Measurements from ENCODE around the gene AKTIP.

The AKTIP gene

GRCh38 chr16:53506254-53506653 is 3.2 kb upstream of the AKTIP start:
- no peak for TF ChIP-seq CTCF (IDR thresholded peaks at IDR 0.05; ENCODE audit: low read depth, low read length, missing control alignments)
- H3K4me3 ChIP-seq (ENCODE audit: low read depth, low read length), result no peak overlapping the region
- no peak for DNase-seq (ENCODE audit: low read depth)

GRCh38 chr16:53504665-53505064 is 1.7 kb upstream of the AKTIP start:
- no peak for TF ChIP-seq CTCF (IDR thresholded peaks at IDR 0.05; ENCODE audit: low read depth, low read length, missing control alignments)
- DNase-seq (ENCODE audit: low read depth), result no peak
- peak overlapping the region; percentile 91; the same call in 1 of the 2 replicates for H3K4me3 ChIP-seq (ENCODE audit: low read depth, low read length)

GRCh38 chr16:53503991-53504663 is 1.1 kb upstream of the AKTIP start:
- peak overlapping the region; percentile 91 for H3K4me3 ChIP-seq (ENCODE audit: low read depth, low read length)
- no peak for TF ChIP-seq CTCF (IDR thresholded peaks at IDR 0.05; ENCODE audit: low read depth, low read length, missing control alignments)
- no peak for DNase-seq (ENCODE audit: low read depth)

DNA sequence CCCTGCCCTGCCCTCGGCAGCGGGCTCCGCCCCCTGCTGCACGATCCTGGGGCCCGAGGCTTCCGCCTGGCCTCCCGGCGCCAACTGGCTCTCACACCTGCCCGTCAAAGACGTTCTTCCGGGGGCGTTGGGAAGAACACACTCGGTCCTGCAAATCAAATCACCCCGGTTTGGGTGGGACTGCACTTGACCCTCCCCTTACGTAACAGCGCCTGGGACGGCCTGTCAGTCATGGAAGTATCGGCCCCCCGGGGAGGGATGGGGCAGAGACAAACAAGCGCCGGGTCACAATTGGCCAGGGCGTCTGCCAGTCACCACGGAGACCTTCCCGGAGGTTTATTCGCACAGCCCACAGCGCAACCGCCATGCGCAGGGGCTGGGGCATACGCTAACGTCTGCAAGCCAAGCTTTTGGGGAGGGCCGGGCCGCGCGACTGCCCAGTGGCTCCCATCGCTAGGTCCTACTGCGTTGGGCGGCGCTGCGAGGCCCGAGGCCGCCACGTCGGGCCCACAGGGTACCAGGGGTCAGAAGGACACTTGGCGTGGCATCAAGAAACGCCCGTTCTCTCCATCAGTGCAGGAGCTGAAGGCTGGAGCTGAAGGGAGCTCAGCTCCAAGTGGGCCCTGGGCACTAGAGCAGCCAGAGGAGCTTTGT is 388 bp upstream of the AKTIP start:
- peak overlapping the region; percentile 91 for H3K4me3 ChIP-seq (ENCODE audit: low read depth, low read length)
- peak; percentile 100 for DNase-seq (ENCODE audit: low read depth)
- TF ChIP-seq CTCF (IDR thresholded peaks at IDR 0.05; ENCODE audit: low read depth, low read length, missing control alignments), result no peak

GRCh38 chr16:53501216-53501859 is 1.7 kb downstream of the AKTIP start:
- no peak for TF ChIP-seq CTCF (IDR thresholded peaks at IDR 0.05; ENCODE audit: low read depth, low read length, missing control alignments)
- DNase-seq (ENCODE audit: low read depth), result no peak
- no peak overlapping the region for H3K4me3 ChIP-seq (ENCODE audit: low read depth, low read length)

DNA sequence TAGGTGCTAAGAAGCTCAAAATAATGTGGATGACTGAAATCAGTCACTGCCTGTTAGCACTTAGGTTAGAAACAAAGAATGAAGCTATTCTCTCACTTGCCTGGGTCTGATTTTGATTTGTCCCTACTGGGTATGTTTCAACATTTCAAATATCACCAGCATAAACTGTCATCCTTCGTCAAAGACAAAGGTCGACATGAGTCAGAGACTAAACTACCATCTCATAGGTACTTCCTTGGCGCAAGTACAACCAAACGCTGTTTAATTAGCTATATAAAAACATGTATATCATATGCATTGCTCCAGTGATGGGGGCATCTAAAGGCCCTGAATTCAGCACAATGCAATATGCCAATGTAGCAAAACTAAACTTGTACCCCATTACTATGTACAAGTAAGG is 4.0 kb downstream of the AKTIP start:
- no peak for DNase-seq (ENCODE audit: low read depth)
- no peak overlapping the region for H3K4me3 ChIP-seq (ENCODE audit: low read depth, low read length)
- TF ChIP-seq CTCF (IDR thresholded peaks at IDR 0.05; ENCODE audit: low read depth, low read length, missing control alignments), result no peak

Data from GM12864 (cell line).